ENCODE results near the gene EPGN.

The EPGN gene

DNA sequence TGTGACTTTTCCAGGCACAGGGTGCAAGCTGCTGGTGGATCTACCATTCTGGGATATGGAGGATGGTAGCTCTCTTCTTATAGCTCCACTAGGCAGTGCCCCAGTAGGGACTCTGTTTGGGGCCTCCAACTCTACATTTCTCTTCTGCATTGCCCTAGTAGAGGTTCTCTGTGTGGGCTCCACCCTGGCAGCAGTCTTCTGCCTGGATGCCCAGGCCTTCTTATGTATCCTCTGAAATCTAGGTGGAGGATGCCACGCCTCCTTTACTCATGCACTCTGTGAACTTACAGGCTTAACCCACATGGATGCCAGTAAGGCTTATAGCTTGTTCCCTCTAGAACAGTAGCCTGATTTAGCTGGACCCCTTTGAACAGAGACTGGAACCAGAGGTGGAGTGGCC, 35.8 kb downstream of the EPGN start:
- no peak for DNase-seq

- DNase-seq = no peak
Observed at GRCh38 chr4:74353858-74354257, 45.6 kb downstream of the EPGN start.

- DNase-seq = no peak
Observed at GRCh38 chr4:74357965-74358364, 49.7 kb downstream of the EPGN start.

- no peak for DNase-seq
Observed at GRCh38 chr4:74361671-74362070, 53.4 kb downstream of the EPGN start.

DNA sequence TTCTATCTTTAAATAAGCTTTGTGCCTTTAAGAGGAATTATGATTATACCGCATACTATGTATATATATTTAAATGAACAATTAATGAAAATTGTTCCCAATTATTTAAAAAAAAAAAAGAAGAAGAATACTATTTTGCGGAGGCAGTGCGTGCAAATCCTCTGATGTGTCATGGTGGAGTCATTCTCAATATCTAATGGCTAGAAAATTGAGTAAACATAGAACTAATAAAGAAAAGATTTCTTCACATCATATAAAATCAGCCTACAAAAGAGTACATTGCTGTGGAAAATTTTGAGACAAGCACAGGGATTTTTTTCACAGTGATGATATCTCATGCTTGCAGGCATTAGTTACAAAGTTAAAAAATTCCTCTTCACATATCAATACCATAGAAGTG, 54.1 kb downstream of the EPGN start:
- DNase-seq = no peak

DNA sequence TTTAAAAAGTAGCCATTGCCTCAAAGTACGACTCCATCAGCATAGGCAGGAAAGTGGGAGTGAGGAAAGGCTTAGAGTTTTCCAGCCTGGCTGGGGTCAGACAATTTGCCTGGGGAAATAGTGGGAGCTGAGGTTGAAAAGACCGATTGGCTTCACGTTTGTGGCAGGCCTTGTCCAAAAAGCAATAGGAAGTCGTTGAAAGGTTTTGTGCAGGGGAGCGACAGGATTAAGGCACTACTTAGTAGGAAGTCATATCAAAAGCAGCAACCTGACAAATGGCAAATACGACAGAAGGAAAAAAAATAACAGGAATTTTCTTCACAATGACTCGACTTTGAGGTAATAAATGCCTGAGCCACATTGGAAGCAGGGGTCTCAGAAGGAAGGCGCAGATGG, 56.0 kb downstream of the EPGN start:
- DNase-seq = no peak

GRCh38 chr4:74364652-74365491, 56.6 kb downstream of the EPGN start, which contains the start of gene EREG:
Gene EREG, plus strand, starts transcription at chr4:74365145. Its CDS starts 164 bp downstream, at chr4:74365309.
- DNase-seq = peak; percentile 51

GRCh38 chr4:74365761-74366160, 57.5 kb downstream of the EPGN start:
- DNase-seq = peak; percentile 21

Data from DMS53 (cell line).